LNCAP (cell line): ENCODE measurements around the gene DRD4.

Experiments used
- TF ChIP-seq, protein P1 (sequence below): fragments of 450-650 bp; IDR thresholded peaks from 2 replicates; pipeline ENCODE4 v1.5.1; 2017; ENCODE audit warnings: mild to moderate bottlenecking

The DRD4 gene

DNA sequence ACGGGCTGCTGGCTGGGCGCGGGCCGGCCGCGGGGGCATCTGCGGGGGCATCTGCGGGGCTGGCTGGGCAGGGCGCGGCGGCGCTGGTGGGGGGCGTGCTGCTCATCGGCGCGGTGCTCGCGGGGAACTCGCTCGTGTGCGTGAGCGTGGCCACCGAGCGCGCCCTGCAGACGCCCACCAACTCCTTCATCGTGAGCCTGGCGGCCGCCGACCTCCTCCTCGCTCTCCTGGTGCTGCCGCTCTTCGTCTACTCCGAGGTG lies 194 bp downstream of the DRD4 start:
- TF ChIP-seq, protein P1, sequence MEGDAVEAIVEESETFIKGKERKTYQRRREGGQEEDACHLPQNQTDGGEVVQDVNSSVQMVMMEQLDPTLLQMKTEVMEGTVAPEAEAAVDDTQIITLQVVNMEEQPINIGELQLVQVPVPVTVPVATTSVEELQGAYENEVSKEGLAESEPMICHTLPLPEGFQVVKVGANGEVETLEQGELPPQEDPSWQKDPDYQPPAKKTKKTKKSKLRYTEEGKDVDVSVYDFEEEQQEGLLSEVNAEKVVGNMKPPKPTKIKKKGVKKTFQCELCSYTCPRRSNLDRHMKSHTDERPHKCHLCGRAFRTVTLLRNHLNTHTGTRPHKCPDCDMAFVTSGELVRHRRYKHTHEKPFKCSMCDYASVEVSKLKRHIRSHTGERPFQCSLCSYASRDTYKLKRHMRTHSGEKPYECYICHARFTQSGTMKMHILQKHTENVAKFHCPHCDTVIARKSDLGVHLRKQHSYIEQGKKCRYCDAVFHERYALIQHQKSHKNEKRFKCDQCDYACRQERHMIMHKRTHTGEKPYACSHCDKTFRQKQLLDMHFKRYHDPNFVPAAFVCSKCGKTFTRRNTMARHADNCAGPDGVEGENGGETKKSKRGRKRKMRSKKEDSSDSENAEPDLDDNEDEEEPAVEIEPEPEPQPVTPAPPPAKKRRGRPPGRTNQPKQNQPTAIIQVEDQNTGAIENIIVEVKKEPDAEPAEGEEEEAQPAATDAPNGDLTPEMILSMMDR: no peak

DNA sequence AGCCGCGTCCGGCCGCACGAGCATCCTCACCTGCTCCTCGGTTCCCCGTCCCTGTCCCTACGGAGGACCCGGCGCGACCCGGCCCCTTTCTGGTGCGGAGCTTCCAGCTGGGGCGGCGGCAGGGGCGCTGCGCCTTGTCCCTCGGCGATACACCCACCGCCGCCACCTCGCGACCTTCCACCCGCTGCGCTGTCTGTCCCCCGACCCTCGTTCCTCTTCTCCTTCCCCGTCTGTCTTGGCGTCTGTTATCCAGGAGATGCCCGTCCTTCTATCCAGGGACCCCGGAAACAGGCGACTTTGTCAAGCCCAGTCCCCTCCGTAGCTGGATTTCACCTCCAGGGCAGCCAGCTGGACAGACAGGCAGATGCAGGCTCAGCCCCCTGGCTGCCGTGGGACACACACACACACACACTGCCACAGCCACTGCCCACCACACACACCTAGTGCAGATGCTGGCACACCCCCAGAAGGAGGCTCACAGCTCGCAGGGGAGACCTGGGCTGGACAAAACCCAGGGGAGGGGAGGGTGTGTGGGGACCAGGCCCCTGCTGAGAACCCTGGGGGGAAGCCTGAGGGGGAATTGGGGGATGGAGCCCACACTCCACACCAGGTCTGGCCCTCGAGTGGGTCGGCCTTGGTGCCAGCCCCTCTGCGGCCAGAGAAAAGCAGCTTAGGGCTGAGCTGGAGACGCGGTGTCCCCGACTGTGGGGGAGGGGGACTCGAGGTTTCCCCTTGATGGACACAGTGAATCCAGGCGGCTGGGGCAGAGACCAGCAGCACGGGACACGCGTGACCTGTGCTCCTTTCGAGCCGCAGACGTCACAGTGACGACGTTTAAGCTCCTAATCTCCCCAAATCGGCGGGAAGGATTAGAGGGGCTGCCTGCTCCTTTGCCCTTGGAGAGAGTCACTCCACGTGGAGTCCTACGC lies 788 bp downstream of the DRD4 start:
- TF ChIP-seq, protein P1: no peak

DNA sequence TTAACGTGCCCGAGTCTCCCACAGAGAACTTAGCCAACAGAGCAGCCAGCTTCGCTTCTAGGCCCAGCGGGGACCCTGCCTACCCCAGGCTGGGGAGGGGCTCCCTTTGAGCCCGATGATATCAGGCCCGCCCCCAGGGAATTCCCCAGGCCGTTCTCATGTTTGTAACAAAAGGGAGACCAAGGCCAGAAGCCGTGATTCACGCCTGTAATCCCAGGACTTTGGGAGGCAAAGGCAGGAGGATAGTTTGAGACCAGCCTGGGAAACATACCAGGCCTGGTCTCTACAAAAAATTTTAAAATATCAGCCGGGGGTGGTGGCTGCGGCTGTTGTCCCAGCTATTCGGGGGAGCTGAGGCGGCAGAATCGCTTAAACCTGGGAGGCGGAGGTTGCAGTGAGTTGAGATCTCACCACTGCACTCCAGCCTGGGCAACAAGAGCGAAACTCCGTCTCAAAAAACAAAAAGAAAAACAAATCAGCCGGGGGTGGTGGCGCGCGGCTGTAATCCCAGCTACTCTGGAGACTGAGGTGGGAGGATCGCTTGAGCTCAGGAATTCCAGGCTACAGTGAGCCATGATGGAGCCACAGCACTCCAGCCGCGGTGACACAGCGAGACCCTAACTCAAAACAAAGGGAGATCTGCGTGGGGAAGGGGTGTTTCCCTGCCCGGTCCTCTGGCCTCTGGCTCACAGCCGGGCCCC lies 1.7 kb downstream of the DRD4 start:
- TF ChIP-seq, protein P1: no peak

DNA sequence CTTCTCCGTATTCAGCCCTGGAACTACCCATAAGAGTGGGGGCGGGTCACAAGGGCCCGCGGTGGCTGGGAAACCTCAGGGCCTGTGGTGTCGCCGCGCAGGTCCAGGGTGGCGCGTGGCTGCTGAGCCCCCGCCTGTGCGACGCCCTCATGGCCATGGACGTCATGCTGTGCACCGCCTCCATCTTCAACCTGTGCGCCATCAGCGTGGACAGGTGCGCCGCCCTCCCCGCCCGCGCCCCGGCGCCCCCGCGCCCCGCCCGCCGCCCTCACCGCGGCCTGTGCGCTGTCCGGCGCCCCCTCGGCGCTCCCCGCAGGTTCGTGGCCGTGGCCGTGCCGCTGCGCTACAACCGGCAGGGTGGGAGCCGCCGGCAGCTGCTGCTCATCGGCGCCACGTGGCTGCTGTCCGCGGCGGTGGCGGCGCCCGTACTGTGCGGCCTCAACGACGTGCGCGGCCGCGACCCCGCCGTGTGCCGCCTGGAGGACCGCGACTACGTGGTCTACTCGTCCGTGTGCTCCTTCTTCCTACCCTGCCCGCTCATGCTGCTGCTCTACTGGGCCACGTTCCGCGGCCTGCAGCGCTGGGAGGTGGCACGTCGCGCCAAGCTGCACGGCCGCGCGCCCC lies 2.4 kb downstream of the DRD4 start:
- TF ChIP-seq, protein P1: no peak

DNA sequence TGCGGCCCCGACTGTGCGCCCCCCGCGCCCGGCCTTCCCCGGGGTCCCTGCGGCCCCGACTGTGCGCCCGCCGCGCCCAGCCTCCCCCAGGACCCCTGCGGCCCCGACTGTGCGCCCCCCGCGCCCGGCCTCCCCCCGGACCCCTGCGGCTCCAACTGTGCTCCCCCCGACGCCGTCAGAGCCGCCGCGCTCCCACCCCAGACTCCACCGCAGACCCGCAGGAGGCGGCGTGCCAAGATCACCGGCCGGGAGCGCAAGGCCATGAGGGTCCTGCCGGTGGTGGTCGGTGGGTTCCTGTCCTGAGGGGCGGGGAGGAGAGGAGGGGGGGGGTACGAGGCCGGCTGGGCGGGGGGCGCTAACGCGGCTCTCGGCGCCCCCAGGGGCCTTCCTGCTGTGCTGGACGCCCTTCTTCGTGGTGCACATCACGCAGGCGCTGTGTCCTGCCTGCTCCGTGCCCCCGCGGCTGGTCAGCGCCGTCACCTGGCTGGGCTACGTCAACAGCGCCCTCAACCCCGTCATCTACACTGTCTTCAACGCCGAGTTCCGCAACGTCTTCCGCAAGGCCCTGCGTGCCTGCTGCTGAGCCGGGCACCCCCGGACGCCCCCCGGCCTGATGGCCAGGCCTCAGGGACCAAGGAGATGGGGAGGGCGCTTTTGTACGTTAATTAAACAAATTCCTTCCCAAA lies 3.1 kb downstream of the DRD4 start:
- TF ChIP-seq, protein P1: no peak

DNA sequence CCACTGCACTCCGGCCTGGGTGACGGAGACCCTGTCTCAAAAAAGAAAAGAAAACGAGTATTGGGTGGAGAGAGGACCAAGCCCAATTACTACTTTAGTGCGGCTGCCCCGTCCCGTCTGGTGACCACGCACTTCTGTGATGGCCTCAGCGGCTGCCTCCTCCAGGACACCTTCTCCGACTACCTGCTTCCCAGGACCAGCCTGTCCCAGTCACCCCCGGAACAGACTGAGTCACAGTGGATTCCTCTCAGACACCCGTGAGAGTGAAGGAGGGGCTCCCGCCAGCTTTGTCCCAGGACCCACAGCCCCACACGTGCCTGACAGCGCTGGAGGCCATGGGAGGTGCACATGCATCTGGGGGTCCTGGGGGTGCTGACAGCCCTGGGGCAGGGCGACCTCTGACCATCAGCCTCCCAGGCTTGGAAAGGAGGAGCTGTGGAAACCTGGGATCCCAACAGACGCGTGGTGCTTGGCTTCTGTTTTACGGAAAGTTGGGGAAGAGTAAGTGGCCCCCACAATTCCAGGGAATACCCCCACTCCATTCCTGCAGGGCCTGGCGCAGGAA lies 4.8 kb downstream of the DRD4 start:
- TF ChIP-seq, protein P1: no peak

DNA sequence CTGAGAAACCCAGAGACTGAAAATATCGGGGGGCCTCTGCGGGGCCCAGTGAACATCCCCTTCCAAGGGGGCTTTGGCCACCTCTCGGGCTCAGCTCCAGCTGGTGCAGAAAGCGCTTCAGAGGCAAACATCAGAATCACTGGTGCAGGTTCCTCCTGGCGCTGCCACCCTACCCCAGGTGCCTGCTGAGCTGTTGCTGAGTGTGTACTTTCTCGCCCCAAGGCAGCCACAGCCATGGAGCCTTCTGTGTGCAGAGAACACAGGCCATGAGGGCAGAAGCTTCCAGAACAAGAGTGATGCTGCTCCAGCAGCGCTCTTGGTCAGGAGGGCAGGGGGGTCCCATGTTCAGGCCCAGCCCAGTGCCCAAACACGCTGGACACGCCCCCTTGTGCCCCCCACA lies 6.3 kb downstream of the DRD4 start:
- TF ChIP-seq, protein P1: no peak
